Loucy (cell line): ENCODE measurements around the gene ITGA8.
A peak's percentile ranks its signal among the peaks of the same experiment; 100 is the strongest.
"Not testable (repeated sequence)": the region's sequence is repeated elsewhere in the genome, so short reads cannot be mapped to it uniquely, and the experiment has no call there.

Source experiments
- H2AFZ ChIP-seq: fragments of 200-600 bp; sonication (generic); 2 replicates; pipeline ENCODE4 v1.6.0; 2016; ENCODE audit warnings: antibody characterized with exemption, mild to moderate bottlenecking, low read length, moderate library complexity
- H3F3A ChIP-seq: fragments of 200-600 bp; 2 replicates; pipeline ENCODE4 v1.6.0; 2016; ENCODE audit warnings: antibody characterized with exemption, low read depth, mild to moderate bottlenecking
- H3K27me3 ChIP-seq: fragments of 200-600 bp; sonication (generic); 2 replicates; pipeline ENCODE4 v1.6.1; 2014; ENCODE audit warnings: low read length, mild to moderate bottlenecking; ENCODE audit not compliant: insufficient read depth, poor library complexity, severe bottlenecking
- H3K36me3 ChIP-seq: fragments of 200-600 bp; sonication (generic); 2 replicates; pipeline ENCODE4 v1.6.1; 2016; ENCODE audit warnings: low read length; ENCODE audit not compliant: insufficient read depth
- H3K4me1 ChIP-seq: fragments of 200-600 bp; sonication (generic); 2 replicates; pipeline ENCODE4 v1.5.1; 2014; ENCODE audit warnings: low read length, mild to moderate bottlenecking; ENCODE audit not compliant: insufficient read depth, poor library complexity, severe bottlenecking
- H3K4me2 ChIP-seq: fragments of 200-600 bp; sonication (generic); 2 replicates; pipeline ENCODE4 v1.6.0; 2014; ENCODE audit warnings: antibody characterized with exemption, low read length, low read depth, mild to moderate bottlenecking; ENCODE audit not compliant: poor library complexity, severe bottlenecking
- H3K4me3 ChIP-seq: fragments of 200-600 bp; sonication (generic); 2 replicates; pipeline ENCODE4 v1.5.1; 2014; ENCODE audit warnings: low read length, mild to moderate bottlenecking, mixed read lengths; ENCODE audit not compliant: poor library complexity, severe bottlenecking
- H3K79me2 ChIP-seq: fragments of 200-600 bp; sonication (generic); 2 replicates; pipeline ENCODE4 v1.6.1; 2014; ENCODE audit warnings: low read length; ENCODE audit not compliant: insufficient read depth
- H3K9ac ChIP-seq: fragments of 200-600 bp; sonication (generic); 2 replicates; pipeline ENCODE4 v1.6.0; 2014; ENCODE audit warnings: mild to moderate bottlenecking, low read depth, low read length, moderate library complexity; ENCODE audit not compliant: poor library complexity, severe bottlenecking
- H3K9me2 ChIP-seq: fragments of 200-600 bp; sonication (generic); replicated peaks from 2 replicates; pipeline ENCODE4 v1.6.1; 2016; ENCODE audit warnings: low read depth, low read length, mixed read lengths
- H3K9me3 ChIP-seq: fragments of 200-600 bp; sonication (generic); 2 replicates; pipeline ENCODE4 v1.6.1; 2014; ENCODE audit warnings: mild to moderate bottlenecking, antibody characterized with exemption, low read length, low read depth; ENCODE audit not compliant: insufficient read depth
- H4K20me1 ChIP-seq: fragments of 200-600 bp; sonication (generic); 2 replicates; pipeline ENCODE4 v1.6.0; 2014; ENCODE audit warnings: antibody characterized with exemption, low read length, mild to moderate bottlenecking; ENCODE audit not compliant: insufficient read depth, poor library complexity, severe bottlenecking
- CTCF ChIP-seq: fragments of 200-600 bp; sonication (generic); conservative IDR thresholded peaks from 2 replicates; pipeline ENCODE4 v1.5.1; 2014; ENCODE audit warnings: mild to moderate bottlenecking, antibody characterized with exemption, low read length
- EZH2phosphoT487 ChIP-seq: fragments of 200-600 bp; IDR thresholded peaks from 2 replicates; pipeline ENCODE4 v1.6.1; 2018; ENCODE audit warnings: antibody characterized with exemption, mild to moderate bottlenecking, moderate library complexity, borderline replicate concordance

Gene ITGA8

GRCh38 chr10:15719899-15720634 lies at the start of gene ITGA8:
Gene ITGA8 (minus strand): TSS chr10:15719922. CDS start chr10:15719771, 151 bp downstream.
- Histone ChIP-seq H3K9ac (no peak within 1 kb of the TSS), H2AFZ (no peak within 1 kb of the TSS), H3K9me2 (no peaks in the 10 kb centered on the region), H3K27me3 (no peaks in the 10 kb centered on the region), H4K20me1 (no peaks in the 10 kb centered on the region), H3K9me3 (no peaks in the 10 kb centered on the region), H3K4me1 (no peaks in the 10 kb centered on the region), H3K36me3 (no peaks in the 10 kb centered on the region), H3F3A (no peaks in the 10 kb centered on the region), H3K79me2 (no peaks in the 10 kb centered on the region), H3K4me3 (no peak within 1 kb of the TSS), H3K4me2 (no peak within 1 kb of the TSS)
- TF ChIP-seq EZH2phosphoT487 (no peak), CTCF (peak; percentile 33; the same call in 1 of the 2 replicates)

- Histone ChIP-seq H3K27me3 (no peaks in the 10 kb centered on the region), H3K9me2 (no peaks in the 10 kb centered on the region), H2AFZ (no peak overlapping the region), H3K4me2 (no peak overlapping the region), H4K20me1 (no peaks in the 10 kb centered on the region), H3K36me3 (no peaks in the 10 kb centered on the region), H3K79me2 (no peaks in the 10 kb centered on the region), H3K4me3 (no peak overlapping the region), H3F3A (no peaks in the 10 kb centered on the region), H3K9me3 (no peaks in the 10 kb centered on the region), H3K9ac (no peak overlapping the region), H3K4me1 (peaks cover 9% of the 10 kb centered on the region)
- no peak for TF ChIP-seq EZH2phosphoT487
- no peak for TF ChIP-seq CTCF
These were observed 45.3 kb upstream of the ITGA8 start for GRCh38 chr10:15764892-15765454.

- Histone ChIP-seq H3K36me3 (no peaks in the 10 kb centered on the region), H2AFZ (no peak overlapping the region), H3K4me2 (no peak overlapping the region), H3F3A (no peaks in the 10 kb centered on the region), H3K4me1 (no peaks in the 10 kb centered on the region), H3K9ac (no peak overlapping the region), H4K20me1 (no peaks in the 10 kb centered on the region), H3K27me3 (no peaks in the 10 kb centered on the region), H3K4me3 (no peak overlapping the region), H3K9me3 (no peaks in the 10 kb centered on the region), H3K9me2 (no peaks in the 10 kb centered on the region), H3K79me2 (no peaks in the 10 kb centered on the region)
- no peak for TF ChIP-seq EZH2phosphoT487
- TF ChIP-seq CTCF: no peak
These were observed 43.3 kb upstream of the ITGA8 start for GRCh38 chr10:15763006-15763405.

GRCh38 chr10:15762239-15762638 lies 42.5 kb upstream of the ITGA8 start:
- H3F3A ChIP-seq, H3K4me3 ChIP-seq, H3K9me2 ChIP-seq, H3K79me2 ChIP-seq, H2AFZ ChIP-seq, H3K9me3 ChIP-seq, H4K20me1 ChIP-seq, H3K4me1 ChIP-seq, H3K36me3 ChIP-seq, H3K27me3 ChIP-seq, H3K9ac ChIP-seq, H3K4me2 ChIP-seq: not testable (repeated sequence)

GRCh38 chr10:15761224-15761623 lies 41.5 kb upstream of the ITGA8 start:
- H4K20me1 ChIP-seq, H3K9ac ChIP-seq, H3K9me2 ChIP-seq, H3K4me3 ChIP-seq, H3K79me2 ChIP-seq, H3K4me1 ChIP-seq, H3F3A ChIP-seq, H3K27me3 ChIP-seq, H3K9me3 ChIP-seq, H3K36me3 ChIP-seq, H2AFZ ChIP-seq, H3K4me2 ChIP-seq: not testable (repeated sequence)
